ENCODE measurements around the gene CCS.

CCS gene

DNA sequence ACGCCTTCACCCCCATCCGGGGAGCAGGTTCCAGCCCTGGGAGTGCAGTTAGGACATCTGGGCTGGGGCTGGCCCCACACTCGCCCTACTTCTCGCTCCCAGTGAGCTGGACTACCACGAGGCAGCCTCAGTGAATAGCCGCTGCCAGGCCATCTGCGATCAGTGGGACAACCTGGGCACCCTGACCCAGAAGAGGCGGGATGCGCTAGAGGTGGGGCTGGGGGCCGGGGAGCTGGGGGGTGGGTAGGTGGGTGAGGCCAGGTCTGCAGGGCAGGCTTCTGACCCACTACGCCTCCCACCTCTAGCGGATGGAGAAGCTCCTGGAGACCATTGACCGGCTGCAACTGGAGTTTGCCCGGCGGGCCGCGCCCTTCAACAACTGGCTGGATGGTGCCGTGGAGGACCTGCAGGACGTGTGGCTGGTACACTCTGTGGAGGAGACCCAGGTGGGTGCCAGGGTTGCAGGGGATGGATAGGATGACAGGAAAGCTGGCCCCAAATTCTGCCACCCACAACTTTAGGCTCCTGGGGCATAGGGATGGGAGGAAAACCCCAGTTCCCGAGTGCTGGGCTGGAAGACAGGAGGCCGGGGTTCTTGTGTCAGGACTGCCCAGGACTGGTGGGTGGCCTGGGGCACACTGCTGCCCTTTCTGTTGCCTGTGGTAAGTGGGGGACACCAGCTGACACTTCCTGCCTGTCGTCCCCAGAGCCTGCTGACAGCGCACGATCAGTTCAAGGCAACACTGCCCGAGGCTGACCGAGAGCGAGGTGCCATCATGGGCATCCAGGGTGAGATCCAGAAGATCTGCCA is 32.9 kb upstream of the CCS start:
- no peak overlapping the region for H3K4me3 Mint-ChIP-seq
- H3K4me1 Mint-ChIP-seq, result no peaks in the 10 kb centered on the region
- TF ChIP-seq, protein P1, sequence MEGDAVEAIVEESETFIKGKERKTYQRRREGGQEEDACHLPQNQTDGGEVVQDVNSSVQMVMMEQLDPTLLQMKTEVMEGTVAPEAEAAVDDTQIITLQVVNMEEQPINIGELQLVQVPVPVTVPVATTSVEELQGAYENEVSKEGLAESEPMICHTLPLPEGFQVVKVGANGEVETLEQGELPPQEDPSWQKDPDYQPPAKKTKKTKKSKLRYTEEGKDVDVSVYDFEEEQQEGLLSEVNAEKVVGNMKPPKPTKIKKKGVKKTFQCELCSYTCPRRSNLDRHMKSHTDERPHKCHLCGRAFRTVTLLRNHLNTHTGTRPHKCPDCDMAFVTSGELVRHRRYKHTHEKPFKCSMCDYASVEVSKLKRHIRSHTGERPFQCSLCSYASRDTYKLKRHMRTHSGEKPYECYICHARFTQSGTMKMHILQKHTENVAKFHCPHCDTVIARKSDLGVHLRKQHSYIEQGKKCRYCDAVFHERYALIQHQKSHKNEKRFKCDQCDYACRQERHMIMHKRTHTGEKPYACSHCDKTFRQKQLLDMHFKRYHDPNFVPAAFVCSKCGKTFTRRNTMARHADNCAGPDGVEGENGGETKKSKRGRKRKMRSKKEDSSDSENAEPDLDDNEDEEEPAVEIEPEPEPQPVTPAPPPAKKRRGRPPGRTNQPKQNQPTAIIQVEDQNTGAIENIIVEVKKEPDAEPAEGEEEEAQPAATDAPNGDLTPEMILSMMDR (IDR thresholded peaks at IDR 0.05; ENCODE audit: unreplicated experiment in 3 of 3), result no peak
- no peaks in the 10 kb centered on the region for H3K9me3 Mint-ChIP-seq
- H3K27me3 Mint-ChIP-seq (ENCODE audit: low read depth), result no peaks in the 10 kb centered on the region
- no peaks in the 10 kb centered on the region for H3K36me3 Mint-ChIP-seq (ENCODE audit: low read depth)
- H3K27ac Mint-ChIP-seq, result no peak overlapping the region

DNA sequence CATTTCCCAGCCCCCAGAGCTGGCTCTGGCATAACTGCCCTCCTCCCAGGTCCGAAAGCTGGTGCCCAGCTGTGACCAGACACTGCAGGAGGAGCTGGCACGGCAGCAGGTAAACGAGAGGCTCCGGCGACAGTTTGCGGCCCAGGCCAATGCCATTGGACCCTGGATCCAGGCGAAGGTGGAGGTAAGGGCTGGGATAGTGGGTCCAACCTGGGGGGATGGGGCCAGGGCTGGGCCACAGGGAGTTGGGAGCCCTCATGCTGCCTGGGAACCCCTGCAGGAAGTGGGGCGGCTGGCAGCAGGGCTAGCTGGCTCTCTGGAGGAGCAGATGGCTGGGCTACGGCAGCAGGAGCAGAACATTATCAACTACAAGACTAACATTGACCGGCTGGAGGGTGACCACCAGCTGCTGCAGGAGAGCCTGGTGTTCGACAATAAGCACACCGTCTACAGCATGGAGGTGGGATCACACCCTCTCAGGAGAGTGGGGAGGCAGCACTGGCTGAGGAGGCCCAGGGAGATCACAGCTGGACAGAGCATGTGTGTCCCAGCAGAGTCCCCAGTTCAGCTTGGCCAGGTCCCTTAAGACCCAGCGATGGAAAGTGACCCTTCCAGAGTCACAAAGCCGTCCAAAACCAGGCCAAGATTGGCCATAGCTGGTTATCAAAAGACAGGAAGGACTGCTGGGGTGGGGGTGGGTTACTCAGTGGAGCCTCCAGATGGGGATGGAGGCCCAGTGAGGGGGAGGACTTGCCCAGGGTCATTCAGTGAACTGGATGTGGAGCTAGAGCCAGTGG is 31.6 kb upstream of the CCS start:
- H3K4me1 Mint-ChIP-seq, result no peaks in the 10 kb centered on the region
- H3K27me3 Mint-ChIP-seq (ENCODE audit: low read depth), result no peaks in the 10 kb centered on the region
- H3K4me3 Mint-ChIP-seq, result no peak overlapping the region
- TF ChIP-seq, protein P1 (IDR thresholded peaks at IDR 0.05; ENCODE audit: unreplicated experiment in 3 of 3), result no peak
- H3K27ac Mint-ChIP-seq, result no peak overlapping the region
- H3K36me3 Mint-ChIP-seq (ENCODE audit: low read depth), result no peaks in the 10 kb centered on the region
- H3K9me3 Mint-ChIP-seq, result no peaks in the 10 kb centered on the region

DNA sequence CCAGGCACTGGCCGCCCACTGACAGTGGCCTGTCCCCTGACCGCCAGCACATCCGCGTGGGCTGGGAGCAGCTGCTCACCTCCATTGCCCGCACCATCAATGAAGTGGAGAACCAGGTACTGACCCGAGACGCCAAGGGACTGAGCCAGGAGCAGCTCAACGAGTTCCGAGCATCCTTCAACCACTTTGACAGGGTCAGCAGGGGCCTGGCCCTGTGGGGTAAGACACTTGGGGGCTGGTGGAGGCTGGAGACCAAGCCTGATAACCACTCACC is 31.1 kb upstream of the CCS start:
- no peaks in the 10 kb centered on the region for H3K4me1 Mint-ChIP-seq
- no peaks in the 10 kb centered on the region for H3K9me3 Mint-ChIP-seq
- no peaks in the 10 kb centered on the region for H3K36me3 Mint-ChIP-seq (ENCODE audit: low read depth)
- TF ChIP-seq, protein P1 (IDR thresholded peaks at IDR 0.05; ENCODE audit: unreplicated experiment in 3 of 3), result no peak
- H3K27me3 Mint-ChIP-seq (ENCODE audit: low read depth), result no peaks in the 10 kb centered on the region
- H3K27ac Mint-ChIP-seq, result no peak overlapping the region
- no peak overlapping the region for H3K4me3 Mint-ChIP-seq

DNA sequence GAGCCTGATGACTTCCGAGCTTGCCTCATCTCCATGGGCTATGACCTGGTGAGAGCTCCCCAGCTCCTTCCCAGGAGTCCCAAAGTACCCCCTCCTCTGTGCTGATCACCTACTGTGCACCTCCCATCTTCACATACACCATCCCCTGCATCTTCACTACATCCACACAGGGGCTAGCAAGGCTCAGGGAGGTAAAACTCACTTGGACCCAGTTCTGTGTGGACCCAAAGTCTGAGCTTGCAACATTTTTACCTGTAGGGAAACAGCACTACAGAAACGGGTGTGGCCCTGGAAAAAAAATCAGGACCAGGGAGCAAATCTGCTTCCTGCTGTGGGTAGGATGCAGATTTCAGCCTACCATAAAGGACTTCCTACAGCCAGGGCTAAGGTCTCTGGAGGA is 30.7 kb upstream of the CCS start:
- Mint-ChIP-seq H3K4me3 (no peak overlapping the region), H3K4me1 (no peaks in the 10 kb centered on the region), H3K27ac (no peak overlapping the region), H3K36me3 (ENCODE audit: low read depth) (no peaks in the 10 kb centered on the region), H3K27me3 (ENCODE audit: low read depth) (no peaks in the 10 kb centered on the region), H3K9me3 (no peaks in the 10 kb centered on the region)
- TF ChIP-seq, protein P1 (IDR thresholded peaks at IDR 0.05; ENCODE audit: unreplicated experiment in 3 of 3), result no peak

DNA sequence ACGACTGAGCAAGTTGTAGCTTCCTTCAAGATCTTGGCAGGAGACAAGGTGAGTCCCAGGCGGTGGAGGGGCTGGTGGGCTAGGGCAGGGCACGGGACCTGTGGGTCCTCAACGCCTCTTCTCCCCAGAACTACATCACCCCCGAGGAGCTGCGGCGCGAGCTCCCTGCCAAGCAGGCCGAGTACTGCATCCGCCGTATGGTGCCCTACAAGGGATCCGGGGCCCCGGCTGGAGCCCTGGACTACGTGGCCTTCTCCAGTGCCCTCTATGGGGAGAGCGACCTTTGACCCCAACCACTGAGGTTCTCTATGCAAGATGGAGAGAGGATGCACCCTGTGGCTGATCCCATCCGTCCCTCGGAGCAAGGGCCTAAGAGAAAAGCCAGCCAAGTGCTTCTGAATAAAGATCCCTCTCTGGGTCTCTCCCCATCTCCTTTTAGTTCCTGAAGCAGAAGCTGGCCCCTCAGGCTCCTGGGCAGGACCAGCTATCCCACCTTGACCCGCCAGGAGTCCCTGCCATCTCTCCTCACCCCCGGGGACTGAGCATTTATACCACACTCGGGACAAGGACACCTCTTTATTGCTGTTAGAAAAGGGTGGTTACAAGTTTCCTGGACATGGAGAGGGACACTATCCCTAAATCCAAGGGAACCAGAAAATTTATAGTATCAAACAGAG is 29.9 kb upstream of the CCS start:
- H3K9me3 Mint-ChIP-seq, result no peaks in the 10 kb centered on the region
- H3K27ac Mint-ChIP-seq, result no peak overlapping the region
- TF ChIP-seq, protein P1 (IDR thresholded peaks at IDR 0.05; ENCODE audit: unreplicated experiment in 3 of 3), result no peak

More for the DNA sequence above, 29.9 kb upstream of the CCS start:
- Mint-ChIP-seq H3K4me3 (no peak overlapping the region), H3K36me3 (ENCODE audit: low read depth) (no peaks in the 10 kb centered on the region), H3K27me3 (ENCODE audit: low read depth) (no peaks in the 10 kb centered on the region), H3K4me1 (no peaks in the 10 kb centered on the region)
